Inferior parietal cortex (tissue), 1 donor: ENCODE results near the gene CLCN3.
"Not testable (repeated sequence)": the region's sequence is repeated elsewhere in the genome, so short reads cannot be mapped to it uniquely, and the experiment has no call there.

Experiments used
- DNase-seq: peaks from one replicate; pipeline ENCODE4 v3.0.0-alpha.2; 2016; ENCODE audit errors: extremely low spot score

CLCN3 gene

GRCh38 chr4:169655401-169655800 lies 35.0 kb downstream of the CLCN3 start:
- no peak for DNase-seq

- no peak for DNase-seq
Observed at GRCh38 chr4:169657470-169658107, 37.2 kb downstream of the CLCN3 start.

- DNase-seq: no peak
Observed at GRCh38 chr4:169658196-169658595, 37.8 kb downstream of the CLCN3 start.

GRCh38 chr4:169658975-169659715 lies 38.8 kb downstream of the CLCN3 start:
- DNase-seq: peak; percentile 56

- DNase-seq: peak; percentile 93
Observed at GRCh38 chr4:169659716-169660670, 39.6 kb downstream of the CLCN3 start.

GRCh38 chr4:169660929-169661328 lies 40.6 kb downstream of the CLCN3 start:
- peak; percentile 25 for DNase-seq

- no peak for DNase-seq
Observed at GRCh38 chr4:169661761-169662160, 41.4 kb downstream of the CLCN3 start.

GRCh38 chr4:169662206-169662605 lies 41.8 kb downstream of the CLCN3 start:
- DNase-seq: no peak

- no peak for DNase-seq
Observed at GRCh38 chr4:169663402-169663801, 43.0 kb downstream of the CLCN3 start.

GRCh38 chr4:169663831-169664230 lies 43.5 kb downstream of the CLCN3 start:
- no peak for DNase-seq

- no peak for DNase-seq
Observed at GRCh38 chr4:169664615-169665014, 44.2 kb downstream of the CLCN3 start.

- DNase-seq: no peak
Observed at GRCh38 chr4:169665046-169665737, 44.8 kb downstream of the CLCN3 start.

- no peak for DNase-seq
Observed at GRCh38 chr4:169668069-169668721, 47.8 kb downstream of the CLCN3 start.

GRCh38 chr4:169675825-169676224 lies 55.4 kb downstream of the CLCN3 start:
- DNase-seq: no peak

GRCh38 chr4:169677150-169677748 lies 56.9 kb downstream of the CLCN3 start:
- DNase-seq: no peak

GRCh38 chr4:169678486-169678885 lies 58.1 kb downstream of the CLCN3 start:
- not testable (repeated sequence) for DNase-seq

GRCh38 chr4:169678951-169679591 lies 58.7 kb downstream of the CLCN3 start:
- DNase-seq: not testable (repeated sequence)

GRCh38 chr4:169682372-169683047 lies 62.1 kb downstream of the CLCN3 start:
- DNase-seq: no peak

- no peak for DNase-seq
Observed at GRCh38 chr4:169689681-169690080, 69.3 kb downstream of the CLCN3 start.

GRCh38 chr4:169690787-169691186 lies 70.4 kb downstream of the CLCN3 start:
- DNase-seq: no peak
